Vagina (tissue), 2 donors: ENCODE data around the gene ZNF503. TPM values are rescaled to one million over a fixed set of nuclear protein-coding genes. Genes with fewer than 3 reads are reported as not detected.

Experiments used
- DNase-seq, 2 donors: peaks; one replicate each; pipeline ENCODE4 v3.0.0-alpha.2; 2017; ENCODE audit errors: extremely low spot score in 2 of 2
- H3K27ac ChIP-seq: fragments of 200-600 bp; sonication (generic); one replicate; pipeline ENCODE4 v1.5.1; 2019
- H3K27me3 ChIP-seq: fragments of 200-600 bp; sonication (generic); one replicate; pipeline ENCODE4 v1.5.1; 2019
- H3K36me3 ChIP-seq, 2 donors: fragments of 200-600 bp; sonication (generic); one replicate each; pipeline ENCODE4 v1.5.1; 2017 to 2019
- H3K4me1 ChIP-seq: fragments of 200-600 bp; sonication (generic); one replicate; pipeline ENCODE4 v1.5.1; 2019
- H3K4me3 ChIP-seq, 2 donors: fragments of 200-600 bp; sonication (generic); 1 replicate in 1 of 2; 2 replicates in 1 of 2; pipeline ENCODE4 v1.5.1; 2016 to 2019
- H3K9me3 ChIP-seq: fragments of 200-600 bp; sonication (generic); one replicate; pipeline ENCODE4 v1.5.1; 2019
- CTCF ChIP-seq, 3 experiments: fragments of 450-650 bp in 2 of 3; fragments of 200-600 bp in 1 of 3; sonication (generic) in 1 of 3; IDR thresholded peaks; one replicate each; pipeline ENCODE4 v1.5.1; 2017 to 2019; ENCODE audit warnings: antibody characterized with exemption in 3 of 3, mild to moderate bottlenecking in 2 of 3, moderate library complexity in 2 of 3
- POLR2A ChIP-seq, 2 donors: fragments of 450-650 bp; IDR thresholded peaks; one replicate each; pipeline ENCODE4 v1.6.1; 2017; ENCODE audit warnings: antibody characterized with exemption in 2 of 2, mild to moderate bottlenecking in 2 of 2, moderate library complexity in 2 of 2
- POLR2AphosphoS5 ChIP-seq, 2 donors: sonication (generic); formaldehyde crosslinking; IDR thresholded peaks; one replicate each; pipeline ENCODE4 v1.9.0; 2017; ENCODE audit warnings: antibody characterized with exemption in 2 of 2, mild to moderate bottlenecking in 2 of 2, low read depth in 1 of 2; ENCODE audit not compliant: insufficient read depth in 1 of 2
- intact Hi-C: fragments of 100-400 bp; cut with DNase I; formaldehyde crosslinking; loops from one replicate; pipeline ENCODE4 v1.15.1; 2023
- total RNA-seq: library from RNA; depleted of rRNA; stranded (reverse); fragments of >200 nt; gene quantifications from one replicate; pipeline ENCODE4 v1.2.3, GENCODE V29; 2016

ZNF503 gene
- total RNA-seq, 1 donor from 2014 or later, result 24.6 TPM

DNA sequence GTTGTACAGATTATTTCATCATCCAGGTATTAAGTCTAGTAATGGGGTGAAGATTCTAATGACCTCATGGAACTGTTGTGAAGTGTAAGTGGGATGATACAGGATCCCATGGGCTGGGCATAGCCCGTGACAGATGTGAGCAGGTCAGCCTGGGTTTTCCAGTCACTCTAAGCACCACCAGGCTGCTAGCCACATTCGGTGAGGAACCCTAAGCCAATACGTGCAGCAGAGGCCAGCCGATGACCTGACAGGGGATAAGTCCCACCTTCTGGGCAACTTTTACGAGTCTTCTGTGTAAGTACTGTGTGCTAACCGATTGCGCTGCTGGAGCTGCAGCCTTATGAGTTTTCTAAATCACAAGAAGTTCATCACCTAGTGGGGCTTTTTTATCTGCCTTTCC is 7.3 kb downstream of the ZNF503 start:
- H3K27ac ChIP-seq, result no peak overlapping the region
- H3K27me3 ChIP-seq, result no peaks in the 10 kb centered on the region
- no peak overlapping the region for H3K4me3 ChIP-seq
- TF ChIP-seq POLR2A (IDR thresholded peaks at IDR 0.05) (no peak), CTCF (IDR thresholded peaks at IDR 0.05) (no peak), POLR2AphosphoS5 (IDR thresholded peaks at IDR 0.05; ENCODE audit: insufficient read depth in 1 of 2, low read depth in 1 of 2) (no peak)
- DNase-seq, result no peak
- no peaks in the 10 kb centered on the region for H3K9me3 ChIP-seq
- intact Hi-C loops, result loop anchor here (10.0 kb wide), 4 partner anchors 99 to 1611 kb away; no protein-coding TSS in a partner anchor
- peaks cover 12% of the 10 kb centered on the region for H3K4me1 ChIP-seq
- peaks cover 0 to 8% of the 10 kb centered on the region in 2 donors for H3K36me3 ChIP-seq

DNA sequence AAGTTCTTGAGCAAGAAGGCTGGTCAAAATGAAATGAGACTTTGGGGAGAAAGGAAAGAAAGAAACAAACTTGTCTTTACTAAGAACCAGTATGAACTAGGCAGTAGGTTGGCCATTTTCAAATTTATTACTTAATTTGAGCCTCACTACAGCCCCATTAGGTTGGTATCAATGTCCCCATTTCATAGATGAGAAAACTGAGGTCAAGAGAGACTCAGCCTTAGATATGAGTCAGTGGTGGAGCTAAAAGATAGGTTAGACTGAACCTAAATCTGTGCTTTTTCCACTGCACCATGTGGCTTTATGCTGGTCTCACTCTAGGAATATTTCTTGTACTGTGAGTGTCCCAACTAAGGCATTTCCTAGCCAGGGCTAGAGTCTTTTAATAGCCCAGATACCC is 8.8 kb downstream of the ZNF503 start:
- intact Hi-C loops, result loop anchor here (10.0 kb wide), 4 partner anchors 98 to 1612 kb away; no protein-coding TSS in a partner anchor
- no peak for TF ChIP-seq POLR2AphosphoS5 (IDR thresholded peaks at IDR 0.05; ENCODE audit: insufficient read depth in 1 of 2, low read depth in 1 of 2)
- TF ChIP-seq CTCF (IDR thresholded peaks at IDR 0.05), result no peak
- no peak for TF ChIP-seq POLR2A (IDR thresholded peaks at IDR 0.05)
- Histone ChIP-seq H3K9me3 (no peaks in the 10 kb centered on the region), H3K27ac (no peak overlapping the region), H3K4me3 (no peak overlapping the region), H3K36me3 (no peaks in the 10 kb centered on the region), H3K4me1 (peaks cover 6% of the 10 kb centered on the region), H3K27me3 (no peaks in the 10 kb centered on the region)
- no peak for DNase-seq

DNA sequence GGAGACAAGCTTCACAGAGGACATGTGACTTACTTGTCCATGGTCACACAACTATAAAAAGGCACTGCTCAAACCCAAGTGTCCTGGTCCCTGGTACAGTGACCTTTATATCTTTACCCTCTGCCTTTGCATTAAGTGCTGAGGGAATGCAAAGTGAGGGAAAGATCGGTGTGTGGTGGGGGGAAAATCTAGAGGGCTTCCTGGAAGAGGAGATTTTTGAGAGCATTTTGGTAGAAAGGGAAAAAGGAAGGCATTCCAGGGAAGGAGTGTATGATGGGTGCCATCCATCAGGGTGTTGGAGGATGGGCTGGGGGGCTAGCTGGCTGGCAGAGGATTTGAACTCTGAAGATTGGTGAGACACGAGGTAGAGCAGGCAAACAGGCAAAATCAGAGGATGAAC is 9.3 kb downstream of the ZNF503 start:
- intact Hi-C loops, result loop anchor here (10.0 kb wide), 4 partner anchors 97 to 1613 kb away; no protein-coding TSS in a partner anchor
- H3K4me1 ChIP-seq, result peaks cover 6% of the 10 kb centered on the region
- no peaks in the 10 kb centered on the region for H3K9me3 ChIP-seq
- no peaks in the 10 kb centered on the region for H3K36me3 ChIP-seq
- H3K27me3 ChIP-seq, result no peaks in the 10 kb centered on the region
- H3K27ac ChIP-seq, result no peak overlapping the region
- no peak overlapping the region for H3K4me3 ChIP-seq
- no peak for DNase-seq
- no peak for TF ChIP-seq POLR2A (IDR thresholded peaks at IDR 0.05)
- TF ChIP-seq CTCF (IDR thresholded peaks at IDR 0.05), result no peak
- TF ChIP-seq POLR2AphosphoS5 (IDR thresholded peaks at IDR 0.05; ENCODE audit: insufficient read depth in 1 of 2, low read depth in 1 of 2), result no peak

- no peaks in the 10 kb centered on the region for H3K27me3 ChIP-seq
- no peaks in the 10 kb centered on the region for H3K36me3 ChIP-seq
- TF ChIP-seq POLR2A (IDR thresholded peaks at IDR 0.05), result no peak
- TF ChIP-seq POLR2AphosphoS5 (IDR thresholded peaks at IDR 0.05; ENCODE audit: insufficient read depth in 1 of 2, low read depth in 1 of 2), result no peak
- no peak for TF ChIP-seq CTCF (IDR thresholded peaks at IDR 0.05)
- no peak overlapping the region for H3K27ac ChIP-seq
- H3K9me3 ChIP-seq, result no peaks in the 10 kb centered on the region
- DNase-seq, result no peak
- H3K4me3 ChIP-seq, result no peak overlapping the region
- intact Hi-C loops, result loop anchor here (10.0 kb wide), 4 partner anchors 95 to 1615 kb away; no protein-coding TSS in a partner anchor
- H3K4me1 ChIP-seq, result peaks cover 5% of the 10 kb centered on the region
Observed at GRCh38 chr10:75390178-75390577, 11.4 kb downstream of the ZNF503 start.

GRCh38 chr10:75388082-75388481 is 13.5 kb downstream of the ZNF503 start:
- Histone ChIP-seq H3K27ac (no peak overlapping the region), H3K27me3 (no peaks in the 10 kb centered on the region), H3K4me3 (no peak overlapping the region), H3K36me3 (no peaks in the 10 kb centered on the region), H3K4me1 (no peaks in the 10 kb centered on the region), H3K9me3 (no peaks in the 10 kb centered on the region)
- no peak for DNase-seq
- intact Hi-C loops, result no loop called here
- no peak for TF ChIP-seq POLR2A (IDR thresholded peaks at IDR 0.05)
